CD4-positive, alpha-beta T cell treated with Interleukin-15 for 1 hour (primary cell): Measurements from ENCODE around the gene SCARF1.

Source experiments
- DNase-seq: peaks from one replicate; pipeline ENCODE4 v3.0.0-alpha.2; 2020

SCARF1 gene

DNA sequence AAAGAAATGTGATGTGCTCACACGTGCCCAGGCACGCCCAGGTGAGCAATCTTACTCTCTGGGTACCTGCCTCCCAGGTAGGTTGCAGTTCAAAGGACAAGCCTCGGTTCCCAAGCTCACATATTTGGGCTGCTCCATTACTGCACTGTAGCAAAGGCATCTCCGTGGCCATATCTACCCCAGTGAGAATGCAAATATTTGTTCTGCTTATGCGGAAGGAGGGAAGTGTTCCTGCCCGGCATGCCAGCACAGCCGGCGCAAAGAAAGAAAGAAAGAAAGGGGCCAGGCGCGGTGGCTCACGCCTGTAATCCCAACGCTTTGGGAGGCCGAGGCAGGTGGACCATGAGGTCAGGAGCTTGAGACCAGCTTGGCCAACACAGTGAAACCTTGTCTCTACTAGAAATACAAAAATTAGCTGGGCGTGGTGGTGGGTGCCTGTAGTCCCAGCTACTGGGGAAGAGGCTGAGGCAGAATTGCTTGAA is 47.6 kb downstream of the SCARF1 start:
- DNase-seq: no peak

- DNase-seq: no peak
Observed at GRCh38 chr17:1593630-1593931, 52.0 kb downstream of the SCARF1 start.

DNA sequence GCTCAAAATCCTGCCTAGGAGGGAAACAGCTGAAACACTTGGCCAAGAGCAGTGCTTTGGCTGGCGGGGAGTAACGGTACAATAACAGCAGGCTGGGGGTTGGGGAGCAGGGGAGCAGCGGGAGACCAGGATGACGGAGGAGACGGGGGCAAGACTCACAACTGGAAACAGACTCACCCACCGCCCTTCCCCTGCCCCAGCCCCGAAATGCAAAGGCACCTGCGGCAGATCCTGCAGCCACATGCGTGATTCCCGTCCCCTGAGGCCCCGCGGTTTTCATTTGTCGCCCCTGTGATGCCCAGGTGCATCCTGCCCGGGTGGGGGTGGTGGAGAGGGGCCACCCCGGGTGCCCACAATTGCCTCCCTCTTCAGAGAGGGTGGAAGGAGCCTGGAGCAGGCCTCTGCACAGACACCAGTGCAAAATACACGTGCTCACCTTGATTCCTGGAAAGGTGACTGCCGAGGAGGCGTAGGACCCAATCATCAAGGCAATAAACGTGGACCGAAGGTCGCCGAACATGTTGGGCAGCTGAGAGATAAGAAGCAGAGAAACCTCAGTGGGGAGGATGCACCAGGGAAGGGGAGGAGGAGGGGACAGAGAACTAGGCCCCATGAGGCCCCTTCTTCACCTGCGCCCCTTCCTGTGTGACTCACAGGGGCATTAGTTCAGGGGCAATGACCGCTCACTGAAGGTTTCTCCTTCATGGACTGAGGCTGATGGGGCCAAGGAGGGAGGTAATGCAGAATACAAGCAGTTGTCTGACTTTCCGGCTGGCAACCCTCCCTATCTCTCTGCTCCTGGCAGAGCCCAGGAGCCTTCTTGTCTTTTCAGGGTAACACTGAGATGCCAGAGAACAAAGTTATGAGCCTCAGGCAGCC is 52.5 kb downstream of the SCARF1 start:
- peak; percentile 76 for DNase-seq

DNA sequence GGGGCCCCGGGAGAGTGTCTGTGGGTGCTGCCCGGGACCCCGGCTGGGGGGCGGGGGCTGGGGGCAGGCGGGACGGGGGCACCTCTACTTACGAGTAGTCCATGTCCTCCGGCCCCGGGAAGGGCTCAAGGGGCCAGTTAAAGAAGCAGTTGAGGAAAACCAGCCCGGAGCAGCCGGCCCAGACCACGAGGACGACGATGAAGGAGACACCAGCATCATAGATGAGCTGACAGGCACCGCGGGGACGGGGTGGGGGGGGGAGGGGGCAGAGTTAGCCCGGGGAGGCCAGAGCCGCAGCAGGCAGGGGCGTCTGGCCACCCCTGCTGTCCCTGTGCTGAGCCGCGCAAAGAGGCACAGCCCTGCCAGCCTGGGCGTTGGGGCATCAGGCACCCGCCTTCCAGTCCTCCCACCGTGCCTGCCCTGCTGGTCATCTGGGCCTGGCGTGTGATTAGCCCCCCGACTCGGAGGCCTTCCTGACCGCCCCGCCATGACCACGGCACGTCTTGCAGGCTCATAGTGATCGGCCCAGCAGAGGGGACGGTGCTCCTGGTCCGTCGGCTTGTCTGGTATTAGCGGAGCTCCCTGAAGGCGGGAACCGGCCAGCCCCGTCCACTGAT is 54.0 kb downstream of the SCARF1 start:
- DNase-seq: no peak

DNA sequence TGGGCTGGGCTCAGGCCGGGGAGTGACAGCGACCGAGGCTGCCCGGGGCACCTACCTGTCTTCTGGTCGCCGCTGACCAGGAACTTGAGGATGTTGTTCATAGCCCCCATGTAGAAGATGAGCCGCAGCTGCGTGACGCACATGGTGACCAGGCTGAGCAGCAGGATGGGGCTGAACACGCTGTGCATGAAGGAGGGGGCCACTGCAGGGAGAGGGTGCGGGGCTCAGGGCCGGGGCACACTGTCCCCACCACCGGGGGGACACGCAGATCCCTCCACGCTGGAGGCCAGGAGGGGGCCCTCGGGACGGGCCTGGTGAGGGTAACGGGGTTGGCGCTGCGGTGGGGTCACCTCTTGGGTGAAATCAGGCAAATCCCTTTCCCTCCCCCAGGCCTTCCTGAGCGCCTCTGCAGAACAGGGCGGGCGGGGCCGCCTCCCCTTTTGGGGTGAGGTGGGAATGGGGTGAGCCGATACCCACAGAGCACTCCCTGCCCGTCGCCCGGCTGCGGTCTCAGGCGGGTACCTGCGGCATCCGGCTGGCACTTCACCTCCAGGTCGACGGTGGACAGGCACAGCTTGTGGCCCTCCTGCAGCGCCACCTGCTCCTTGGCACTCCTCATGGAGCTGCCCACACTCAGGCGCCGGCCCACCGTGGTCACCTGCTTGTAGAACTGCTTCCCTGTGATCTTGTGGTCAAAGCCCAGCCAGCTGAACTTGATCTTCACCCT is 54.6 kb downstream of the SCARF1 start:
- DNase-seq: no peak

DNA sequence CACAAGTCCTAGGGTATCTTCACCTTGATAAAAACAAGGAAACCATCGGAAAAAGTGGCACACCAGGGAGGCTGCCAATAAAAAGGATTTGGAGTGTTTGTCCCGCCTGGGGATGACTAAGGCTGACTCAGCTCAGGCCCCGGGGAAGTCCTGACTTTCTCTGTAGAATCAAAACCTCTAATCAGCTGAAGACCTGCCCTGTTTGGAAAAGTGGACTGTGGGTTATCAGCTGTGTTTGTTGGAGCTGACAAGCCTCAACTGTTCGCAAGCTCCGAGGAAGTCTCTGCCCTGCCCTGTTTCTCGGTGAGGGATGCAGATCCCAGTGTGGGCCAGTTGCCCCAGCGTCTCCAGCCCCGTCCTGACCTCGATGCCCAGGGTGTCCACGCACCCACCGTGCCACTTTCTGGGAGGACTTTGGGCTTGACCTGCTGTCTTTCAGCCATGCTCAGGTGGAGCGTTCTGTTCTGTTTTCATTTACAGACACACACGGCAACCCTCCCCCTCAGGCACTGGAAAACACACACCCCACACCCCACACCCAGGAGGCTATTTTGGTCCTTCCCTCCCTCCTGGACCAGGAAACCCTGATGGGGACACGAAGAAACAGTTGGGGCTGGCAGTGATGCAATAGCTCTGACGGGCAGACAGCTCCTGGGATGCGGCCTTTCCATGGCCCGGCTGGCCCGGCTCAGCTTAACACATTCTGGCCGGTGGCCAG is 55.3 kb downstream of the SCARF1 start:
- peak; percentile 68 for DNase-seq

GRCh38 chr17:1588821-1589585 is 56.5 kb downstream of the SCARF1 start:
- peak; percentile 75 for DNase-seq

- no peak for DNase-seq
Observed at GRCh38 chr17:1584167-1584566, 61.4 kb downstream of the SCARF1 start.
